PFSK-1 (cell line): ENCODE results near the gene KNL1.

Source experiments
- FOXP2 ChIP-seq: optimal IDR thresholded peaks from 2 replicates; pipeline ENCODE3; 2011; ENCODE audit warnings: borderline replicate concordance, control low read depth, inconsistent platforms; ENCODE audit not compliant: insufficient read depth; ENCODE audit errors: extremely low read length, extremely low read depth
- POLR2AphosphoS5 ChIP-seq: IDR thresholded peaks from 2 replicates; pipeline ENCODE4 v1.6.1; 2012; ENCODE audit warnings: low read depth, mild to moderate bottlenecking, control low read depth, low read length, moderate library complexity
- REST ChIP-seq, 2 experiments: IDR thresholded peaks; 2 replicates each; pipeline versions ENCODE4 v1.6.1 to v1.8.0; 2011 to 2012; ENCODE audit warnings: low read depth in 2 of 2, low read length in 2 of 2, control low read depth in 1 of 2, inconsistent platforms in 1 of 2, mild to moderate bottlenecking in 1 of 2, moderate library complexity in 1 of 2; ENCODE audit not compliant: insufficient read depth in 1 of 2
- SIN3A ChIP-seq: IDR thresholded peaks from 2 replicates; pipeline ENCODE4 v1.6.1; 2012; ENCODE audit warnings: mild to moderate bottlenecking, low read length, moderate library complexity, borderline replicate concordance; ENCODE audit not compliant: insufficient read depth
- TAF1 ChIP-seq: IDR thresholded peaks from 2 replicates; pipeline ENCODE4 v1.6.1; 2012; ENCODE audit warnings: low read length, control low read depth, borderline replicate concordance; ENCODE audit not compliant: insufficient read depth

GRCh38 chr15:40660686-40661085 is 66.6 kb downstream of the KNL1 start:
- no peak for TF ChIP-seq REST (IDR thresholded peaks at IDR 0.05; ENCODE audit: insufficient read depth in 1 of 2, low read depth in 2 of 2, low read length in 2 of 2)
- TF ChIP-seq POLR2AphosphoS5: no peak
- no peak for TF ChIP-seq SIN3A
- no peak for TF ChIP-seq TAF1
- TF ChIP-seq FOXP2: no peak
